Activated CD4-positive, CD25-positive, alpha-beta regulatory T cell treated with anti-CD3 and anti-CD28 coated beads, Interleukin-2, amount 50 U/mL, for 16 hours (primary cell): ENCODE measurements around the gene LILRB4.
"Not testable (repeated sequence)": the region's sequence is repeated elsewhere in the genome, so short reads cannot be mapped to it uniquely, and the experiment has no call there.

ENCODE experiments used
- DNase-seq: peaks from one replicate; pipeline ENCODE4 v3.0.0-alpha.2; 2020; ENCODE audit warnings: low read depth, low spot score

Gene LILRB4

GRCh38 chr19:54648129-54648528, 14.7 kb upstream of the LILRB4 start:
- no peak for DNase-seq

- DNase-seq: no peak
Observed at GRCh38 chr19:54650108-54650655, 12.6 kb upstream of the LILRB4 start.

GRCh38 chr19:54653181-54653809, 9.5 kb upstream of the LILRB4 start:
- no peak for DNase-seq

GRCh38 chr19:54654447-54655321, 8.1 kb upstream of the LILRB4 start:
- no peak for DNase-seq

GRCh38 chr19:54659300-54659699, 3.5 kb upstream of the LILRB4 start:
- no peak for DNase-seq

GRCh38 chr19:54660306-54660705, 2.5 kb upstream of the LILRB4 start:
- DNase-seq: no peak

GRCh38 chr19:54660964-54661363, 1.8 kb upstream of the LILRB4 start:
- no peak for DNase-seq

GRCh38 chr19:54661846-54662481, 821 bp upstream of the LILRB4 start:
- no peak for DNase-seq

GRCh38 chr19:54665530-54665929, 2.7 kb downstream of the LILRB4 start:
- no peak for DNase-seq

GRCh38 chr19:54667217-54667616, 4.4 kb downstream of the LILRB4 start:
- no peak for DNase-seq

GRCh38 chr19:54668353-54668752, 5.6 kb downstream of the LILRB4 start:
- no peak for DNase-seq

GRCh38 chr19:54670576-54671357, 8.0 kb downstream of the LILRB4 start:
- no peak for DNase-seq

- no peak for DNase-seq
Observed at GRCh38 chr19:54673222-54673621, 10.4 kb downstream of the LILRB4 start.

- no peak for DNase-seq
Observed at GRCh38 chr19:54674021-54674617, 11.3 kb downstream of the LILRB4 start.

- DNase-seq: not testable (repeated sequence)
Observed at GRCh38 chr19:54676210-54676834, 13.5 kb downstream of the LILRB4 start.

- no peak for DNase-seq
Observed at GRCh38 chr19:54677217-54677616, 14.4 kb downstream of the LILRB4 start.

GRCh38 chr19:54681596-54681995, 18.8 kb downstream of the LILRB4 start:
- DNase-seq: not testable (repeated sequence)

GRCh38 chr19:54682306-54682856, 19.6 kb downstream of the LILRB4 start:
- DNase-seq: no peak

- DNase-seq: no peak
Observed at GRCh38 chr19:54684527-54684926, 21.7 kb downstream of the LILRB4 start.

- no peak for DNase-seq
Observed at GRCh38 chr19:54691582-54692297, 29.0 kb downstream of the LILRB4 start.
